ENCODE results near the gene C2. TPM values are rescaled to one million over a fixed set of nuclear protein-coding genes. Genes with fewer than 3 reads are reported as not detected.
A peak's percentile ranks its signal among the peaks of the same experiment; 100 is the strongest.
"Not testable (repeated sequence)": the region's sequence is repeated elsewhere in the genome, so short reads cannot be mapped to it uniquely, and the experiment has no call there.

The C2 gene
- total RNA-seq, 1 donor = 1.3 TPM

- no peak for TF ChIP-seq CTCF (IDR thresholded peaks at IDR 0.05; ENCODE audit: insufficient read depth, low read depth, low read length)
- DNase-seq (ENCODE audit: low read depth) = peak; percentile 54
Measured at GRCh38 chr6:31972709-31973350, 45.3 kb downstream of the C2 start.

GRCh38 chr6:31976065-31976464, 48.5 kb downstream of the C2 start:
- DNase-seq (ENCODE audit: low read depth); H3K4me3 ChIP-seq (ENCODE audit: low read depth, low read length): not testable (repeated sequence)

More at GRCh38 chr6:31972709-31973350, 45.3 kb downstream of the C2 start:
- peak overlapping the region; percentile 61 for H3K4me3 ChIP-seq (ENCODE audit: low read depth, low read length)

GRCh38 chr6:31977816-31978431, 50.4 kb downstream of the C2 start:
- H3K4me3 ChIP-seq (ENCODE audit: low read depth, low read length) = no peak overlapping the region
- no peak for DNase-seq (ENCODE audit: low read depth)
- TF ChIP-seq CTCF (IDR thresholded peaks at IDR 0.05; ENCODE audit: insufficient read depth, low read depth, low read length) = no peak

- no peak overlapping the region for H3K4me3 ChIP-seq (ENCODE audit: low read depth, low read length)
- DNase-seq (ENCODE audit: low read depth) = no peak
- TF ChIP-seq CTCF (IDR thresholded peaks at IDR 0.05; ENCODE audit: insufficient read depth, low read depth, low read length) = no peak
Measured at GRCh38 chr6:31978831-31979230, 51.3 kb downstream of the C2 start.

GRCh38 chr6:31979238-31979898, 51.9 kb downstream of the C2 start:
- TF ChIP-seq CTCF (IDR thresholded peaks at IDR 0.05; ENCODE audit: insufficient read depth, low read depth, low read length) = no peak
- H3K4me3 ChIP-seq (ENCODE audit: low read depth, low read length) = no peak overlapping the region
- DNase-seq (ENCODE audit: low read depth) = no peak

GRCh38 chr6:31980195-31980876, 52.8 kb downstream of the C2 start:
- DNase-seq (ENCODE audit: low read depth) = not testable (repeated sequence)

GRCh38 chr6:31980998-31981397, 53.5 kb downstream of the C2 start:
- DNase-seq (ENCODE audit: low read depth); H3K4me3 ChIP-seq (ENCODE audit: low read depth, low read length): not testable (repeated sequence)

More at GRCh38 chr6:31980195-31980876, 52.8 kb downstream of the C2 start:
- H3K4me3 ChIP-seq (ENCODE audit: low read depth, low read length) = not testable (repeated sequence)

GRCh38 chr6:31981744-31982143, 54.2 kb downstream of the C2 start, which contains the start of gene C4A:
C4A (plus strand) TSS chr6:31982057; CDS start chr6:31982108, 51 bp downstream.
- not testable (repeated sequence) for DNase-seq (ENCODE audit: low read depth); H3K4me3 ChIP-seq (ENCODE audit: low read depth, low read length)

GRCh38 chr6:31989363-31989762, 61.8 kb downstream of the C2 start:
- not testable (repeated sequence) for DNase-seq (ENCODE audit: low read depth); H3K4me3 ChIP-seq (ENCODE audit: low read depth, low read length)

- not testable (repeated sequence) for H3K4me3 ChIP-seq (ENCODE audit: low read depth, low read length); DNase-seq (ENCODE audit: low read depth)
Measured at GRCh38 chr6:31994421-31994820, 66.9 kb downstream of the C2 start.

All from fibroblast of villous mesenchyme (primary cell).